Iris pigment epithelial cell (primary cell): ENCODE measurements around the gene FBXL3.
"Not testable (repeated sequence)": the region's sequence is repeated elsewhere in the genome, so short reads cannot be mapped to it uniquely, and the experiment has no call there.

ENCODE experiments used
- DNase-seq: peaks from one replicate; pipeline ENCODE4 v3.0.0-alpha.2; 2011; ENCODE audit warnings: low read depth

FBXL3 gene

DNA sequence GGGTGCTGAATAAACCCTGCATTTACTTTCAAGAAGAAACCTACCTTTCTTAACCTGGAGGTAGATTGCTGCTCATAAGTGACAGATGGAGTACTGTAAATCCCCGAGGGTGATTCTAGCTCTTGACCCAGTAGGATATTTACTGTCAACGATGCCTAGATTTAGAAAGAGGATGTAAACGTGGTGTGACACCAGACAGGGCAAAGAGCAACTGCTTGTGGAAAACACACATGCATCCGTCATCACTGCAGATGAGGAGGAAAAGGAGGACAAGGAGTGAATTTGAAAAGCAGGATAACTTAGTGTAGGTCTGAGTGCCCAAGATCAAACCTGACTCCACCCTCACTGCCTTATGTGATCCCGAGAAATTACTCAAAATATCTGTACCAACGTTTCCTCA lies 44.9 kb downstream of the FBXL3 start:
- no peak for DNase-seq

DNA sequence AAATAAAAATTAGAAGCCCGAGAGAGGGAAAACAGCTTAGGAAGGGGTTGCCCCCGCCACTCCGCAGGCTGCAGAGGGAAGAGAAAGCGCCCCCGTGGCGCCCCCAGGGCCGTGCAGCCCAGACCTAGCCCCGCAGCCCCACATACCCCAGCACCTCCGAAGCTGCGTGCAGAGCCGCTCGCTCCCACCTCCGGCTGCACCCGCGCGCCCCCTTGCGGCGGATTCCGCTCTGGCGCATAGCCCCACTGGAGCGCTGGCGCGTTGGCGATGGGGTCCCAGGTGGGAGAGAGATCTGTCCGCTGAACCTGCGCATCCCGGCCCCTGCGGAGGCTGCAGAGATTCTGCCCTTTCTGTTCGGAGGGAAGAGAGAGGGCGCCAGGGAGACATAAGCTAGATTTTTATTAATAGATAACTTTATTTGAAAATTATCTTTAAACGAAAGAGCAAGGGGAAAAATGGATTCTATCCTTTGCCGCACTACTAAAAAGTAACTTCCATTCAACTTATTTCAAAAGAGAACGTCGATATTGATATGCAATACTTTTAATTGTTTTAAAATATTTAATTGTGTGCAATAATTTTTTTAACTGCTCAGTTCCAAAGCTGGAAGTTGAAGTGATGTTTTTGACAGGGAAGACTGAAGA lies 46.8 kb downstream of the FBXL3 start:
- DNase-seq, result peak; percentile 31

DNA sequence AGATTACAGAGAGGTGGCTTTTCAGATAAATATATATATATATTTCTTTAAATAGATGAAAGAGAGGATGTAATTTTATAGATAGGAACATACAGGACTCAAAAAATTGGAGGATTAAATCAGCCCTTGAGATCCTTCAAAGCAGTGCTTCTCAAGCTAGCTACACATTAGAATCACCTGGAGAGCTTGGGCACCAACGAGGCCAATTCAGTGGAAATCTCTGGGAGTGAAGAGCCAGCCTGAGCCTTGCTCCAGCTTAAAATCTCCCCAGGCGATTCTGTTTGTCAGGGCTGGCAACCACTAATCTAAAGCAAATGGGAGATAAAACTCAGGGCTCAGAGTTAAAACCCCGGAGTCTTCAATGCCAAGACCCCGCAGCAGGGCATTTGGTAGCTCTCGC lies 50.0 kb downstream of the FBXL3 start:
- DNase-seq, result no peak

DNA sequence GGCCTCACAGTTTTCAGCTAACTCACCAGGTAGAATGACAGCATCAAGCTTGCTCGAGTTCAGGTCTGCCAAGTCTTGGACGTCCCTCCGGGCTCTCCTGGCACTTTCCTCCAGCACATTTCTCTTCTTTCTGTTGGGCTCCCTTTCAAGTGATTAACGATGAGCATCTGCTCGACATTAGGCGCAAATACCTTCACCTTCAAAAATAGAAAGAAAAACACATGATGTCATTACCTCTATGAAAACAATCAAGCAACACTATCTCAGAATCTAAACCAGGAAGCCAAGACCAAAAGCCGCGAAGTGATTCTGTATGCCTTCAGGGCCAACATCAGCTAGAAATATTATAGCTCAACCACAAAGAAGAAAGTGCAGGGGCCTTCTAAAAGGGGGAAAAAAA lies 50.5 kb downstream of the FBXL3 start:
- DNase-seq, result peak; percentile 43

DNA sequence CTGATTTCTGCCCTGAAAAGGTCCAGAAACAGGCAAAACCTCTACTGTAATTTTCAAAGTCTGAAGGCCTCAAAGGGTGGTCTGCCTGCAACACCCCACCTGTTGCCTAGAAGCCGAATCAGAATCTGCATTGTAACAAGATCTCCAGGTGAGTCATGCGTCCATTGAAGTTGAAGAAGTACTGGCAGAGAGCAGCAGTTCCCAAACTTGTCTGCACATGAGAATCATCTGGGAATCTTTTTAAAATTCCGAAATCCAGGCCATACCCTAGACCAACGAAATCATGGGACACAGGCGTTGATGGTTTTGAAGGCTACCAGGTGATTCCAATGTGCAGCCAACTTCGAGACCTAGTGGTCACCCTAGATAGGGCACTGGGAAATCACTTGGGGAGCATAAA lies 51.1 kb downstream of the FBXL3 start:
- DNase-seq, result no peak

DNA sequence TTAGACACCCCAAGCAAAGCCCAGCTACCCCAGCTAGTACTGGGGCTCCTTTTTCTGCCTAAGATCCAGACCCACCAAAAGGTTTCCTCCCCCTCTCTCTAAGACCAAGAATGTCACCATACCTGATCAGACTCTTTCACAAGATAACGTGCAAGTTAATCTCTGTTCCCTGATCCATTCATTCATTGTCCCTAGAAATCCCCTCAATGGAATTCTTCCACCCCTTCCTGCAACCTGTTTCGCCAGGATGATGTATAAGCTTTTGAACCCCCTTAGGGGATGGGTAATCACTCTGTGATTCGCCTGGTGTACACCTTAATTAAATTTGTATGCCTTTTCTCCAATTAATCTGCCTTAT lies 52.4 kb downstream of the FBXL3 start:
- DNase-seq, result no peak

DNA sequence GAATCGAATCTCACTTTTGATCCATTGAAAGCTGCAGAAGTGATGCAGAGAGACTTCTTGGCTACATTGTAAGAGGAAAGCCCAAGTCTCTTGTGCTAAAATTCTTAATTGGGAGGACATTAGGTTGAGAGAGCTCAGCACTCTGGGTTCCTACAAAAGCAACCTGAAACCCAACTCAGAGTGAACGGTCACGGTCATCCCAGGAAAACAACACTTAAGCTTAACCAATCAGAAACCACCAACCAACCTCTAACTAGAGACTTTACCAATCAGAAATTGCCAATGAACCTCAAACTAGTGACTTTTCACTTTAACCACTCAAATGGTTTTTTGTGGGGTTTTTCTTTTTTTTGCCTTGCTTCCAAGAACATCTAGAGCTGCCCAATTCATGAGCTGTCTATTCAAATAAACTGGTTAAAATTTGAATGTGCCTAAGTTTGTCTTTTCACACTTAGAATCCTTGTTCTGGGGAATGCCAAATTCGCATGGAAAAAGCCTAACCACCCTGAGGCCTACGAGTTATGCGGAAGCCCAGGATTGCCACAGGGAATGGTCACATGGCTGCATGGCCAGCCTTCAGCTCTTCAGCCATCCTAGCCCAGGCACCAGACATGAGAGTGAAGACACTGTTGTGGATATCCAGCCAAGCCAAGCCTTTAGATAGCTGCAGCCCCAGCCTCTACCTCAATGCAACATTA lies 52.9 kb downstream of the FBXL3 start:
- DNase-seq, result no peak

DNA sequence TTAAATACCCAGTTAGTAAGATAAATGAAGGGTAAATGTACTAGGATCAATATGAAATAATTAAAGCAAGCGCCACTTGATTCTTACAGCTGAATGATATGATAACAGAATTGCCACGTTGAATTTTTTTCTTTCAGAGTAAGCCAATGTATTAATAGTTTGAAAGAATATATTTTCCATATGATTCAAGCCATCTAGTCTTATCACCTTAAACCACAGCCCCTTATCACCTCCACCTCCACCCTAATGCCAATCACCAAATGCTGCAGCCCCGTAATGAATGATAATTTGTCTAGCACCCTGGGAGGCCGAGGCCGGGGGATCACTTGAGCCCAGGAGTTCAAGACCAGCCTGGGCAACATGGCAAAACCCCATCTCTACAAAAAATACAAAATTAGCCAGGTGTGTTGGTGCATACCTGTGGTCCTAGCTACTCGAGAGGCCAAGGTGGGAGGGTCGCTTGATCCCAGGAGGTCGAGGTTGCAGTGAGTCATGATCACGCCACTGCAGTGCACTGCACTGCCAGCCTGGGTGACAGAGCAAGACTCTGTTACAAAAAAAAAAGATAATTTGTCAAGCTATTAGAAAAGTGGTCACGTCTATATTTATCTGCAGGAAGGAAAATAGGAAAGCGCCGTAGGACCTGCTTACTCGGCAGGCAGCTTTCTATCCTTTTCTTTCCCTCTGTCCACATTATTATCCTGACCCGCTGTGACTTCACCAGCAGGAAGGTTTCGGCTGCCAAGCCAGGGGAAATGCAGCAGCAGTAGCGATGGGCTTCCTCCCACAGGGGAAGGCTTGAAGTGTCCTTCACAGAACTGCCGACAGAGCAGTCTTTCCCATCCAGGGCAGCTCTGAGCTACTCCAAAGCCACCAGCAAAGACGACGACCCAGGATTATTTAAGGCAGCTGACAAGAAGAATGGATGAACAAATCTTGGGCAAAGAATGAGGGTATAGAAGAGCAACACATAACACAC lies 54.8 kb downstream of the FBXL3 start:
- no peak for DNase-seq

DNA sequence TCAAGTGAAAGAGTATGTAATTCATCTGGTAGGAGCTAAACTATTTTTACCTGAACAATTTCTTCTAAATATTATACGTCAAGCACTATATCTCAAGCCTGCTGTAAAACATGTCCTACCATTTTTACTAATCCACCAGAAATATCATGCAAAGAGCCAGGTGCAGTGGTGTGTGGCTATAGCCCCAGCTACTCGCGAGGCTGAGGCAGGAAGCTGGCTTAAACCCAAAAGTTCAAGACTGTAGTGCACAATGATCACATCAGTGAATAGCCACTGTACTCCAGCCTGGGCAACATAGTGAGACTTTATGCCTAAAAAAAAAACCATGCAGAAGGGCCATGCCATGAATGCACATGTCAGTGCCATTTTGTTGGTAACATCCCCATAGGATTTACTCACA lies 55.7 kb downstream of the FBXL3 start:
- no peak for DNase-seq

DNA sequence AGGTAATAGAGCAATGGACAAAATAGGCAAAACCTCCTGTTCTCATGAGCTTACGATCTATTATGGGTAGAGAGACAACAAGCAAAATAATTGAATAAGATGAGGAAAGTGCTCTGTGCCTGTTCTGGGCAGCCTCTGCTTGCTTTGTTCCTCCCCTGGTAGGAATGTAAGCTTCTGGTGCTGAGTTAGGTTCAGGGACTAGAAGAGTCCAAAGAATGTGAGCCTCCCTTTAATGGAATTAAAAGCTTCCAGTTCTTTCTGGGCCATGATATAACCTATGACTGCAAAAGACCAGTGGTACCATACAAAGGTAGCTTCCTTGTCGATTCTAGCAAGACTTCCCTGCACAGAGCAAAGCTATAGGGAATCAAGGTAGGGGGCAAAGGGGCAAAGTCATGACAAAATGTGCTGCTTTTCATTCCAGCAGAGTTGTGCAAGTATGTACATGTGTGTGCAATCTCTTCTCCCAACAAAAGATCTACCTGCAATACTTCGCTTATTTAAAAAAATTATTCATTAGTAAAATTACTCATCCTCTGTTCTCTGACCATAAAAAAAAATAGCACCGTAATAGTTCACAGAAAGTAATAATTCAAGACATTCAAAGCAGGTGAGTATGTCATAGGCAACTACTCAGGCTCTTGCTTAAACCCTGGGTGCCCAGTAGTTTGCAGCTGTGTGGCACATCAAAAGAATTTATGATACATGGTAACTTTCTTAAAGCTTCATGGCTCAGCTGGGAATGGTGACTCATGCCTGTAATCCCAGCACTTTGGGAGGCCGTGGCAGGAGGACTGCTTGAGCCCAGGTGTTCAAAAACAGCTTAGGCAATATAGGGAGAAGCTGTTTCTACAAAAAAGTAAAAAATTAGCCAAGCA lies 57.2 kb downstream of the FBXL3 start:
- DNase-seq, result peak; percentile 19

DNA sequence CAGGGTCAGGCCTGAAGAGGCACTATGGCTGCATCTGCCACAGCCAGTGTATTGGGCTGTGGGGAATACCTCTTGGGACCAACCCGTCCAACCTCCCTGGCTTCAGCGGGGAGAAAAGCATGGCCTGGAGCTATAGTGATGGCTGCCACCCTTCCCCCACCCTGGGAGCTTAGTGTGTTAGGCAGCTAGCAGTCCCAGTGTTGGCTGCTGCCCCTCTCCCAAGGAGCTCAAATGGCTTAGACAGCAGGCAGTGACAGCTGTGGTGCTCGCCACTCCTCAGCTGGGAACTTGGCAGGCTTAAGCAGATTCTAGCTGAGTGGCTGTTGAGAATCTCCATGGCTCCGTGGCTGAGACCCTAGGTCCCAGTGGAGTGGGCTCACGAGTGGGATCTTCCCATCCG lies 58.9 kb downstream of the FBXL3 start:
- DNase-seq, result no peak

DNA sequence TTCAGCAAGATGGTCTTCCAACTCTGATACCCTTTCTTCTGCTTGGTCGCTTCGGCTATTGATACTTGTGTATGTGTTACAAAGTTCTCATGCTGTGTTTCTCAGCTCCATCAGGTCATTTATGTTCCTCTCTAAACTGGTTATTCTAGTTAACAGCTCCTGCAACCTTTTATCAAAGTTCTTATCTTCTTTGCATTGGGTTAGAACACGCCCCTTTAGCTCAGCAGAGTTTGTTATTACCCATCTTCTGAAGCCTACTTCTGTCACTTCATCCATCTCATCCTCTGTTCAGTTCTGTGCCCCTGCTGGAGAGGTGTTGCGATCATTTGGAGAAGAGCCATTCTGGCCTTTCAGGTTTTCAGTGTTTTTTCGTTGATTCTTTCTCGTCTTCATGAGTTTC lies 59.9 kb downstream of the FBXL3 start:
- DNase-seq, result no peak

DNA sequence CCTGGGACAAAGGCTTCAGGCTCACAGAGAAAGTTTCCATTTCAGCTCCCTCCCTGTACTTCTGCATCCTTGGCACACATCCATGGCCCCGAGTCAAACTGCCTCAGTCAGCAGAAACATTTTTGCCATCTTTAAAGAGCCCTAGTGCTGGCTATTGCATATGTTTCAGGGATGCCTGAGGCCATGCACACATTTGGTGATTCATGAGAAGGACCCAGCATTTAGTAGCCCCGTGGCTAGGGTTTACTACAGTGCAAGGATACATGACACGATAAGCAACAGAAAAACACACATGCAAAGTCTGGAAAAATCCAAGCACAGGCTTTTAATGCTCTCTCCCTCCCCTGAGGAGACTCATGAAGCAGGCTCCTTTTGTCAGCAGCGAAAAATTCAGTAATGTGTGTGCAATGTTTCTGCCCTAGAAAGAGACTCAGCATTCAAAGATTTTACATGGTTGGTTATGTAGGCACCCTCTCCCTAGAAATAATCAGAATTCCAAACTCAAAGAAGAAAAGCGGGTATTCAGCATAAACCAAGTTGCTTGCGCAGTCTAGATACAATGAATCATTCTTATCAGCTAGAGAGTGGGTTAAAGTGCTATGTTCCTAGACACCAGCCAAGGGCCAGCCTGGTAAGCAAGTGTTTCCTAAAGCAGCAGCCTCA lies 61.1 kb downstream of the FBXL3 start:
- peak; percentile 85 for DNase-seq

DNA sequence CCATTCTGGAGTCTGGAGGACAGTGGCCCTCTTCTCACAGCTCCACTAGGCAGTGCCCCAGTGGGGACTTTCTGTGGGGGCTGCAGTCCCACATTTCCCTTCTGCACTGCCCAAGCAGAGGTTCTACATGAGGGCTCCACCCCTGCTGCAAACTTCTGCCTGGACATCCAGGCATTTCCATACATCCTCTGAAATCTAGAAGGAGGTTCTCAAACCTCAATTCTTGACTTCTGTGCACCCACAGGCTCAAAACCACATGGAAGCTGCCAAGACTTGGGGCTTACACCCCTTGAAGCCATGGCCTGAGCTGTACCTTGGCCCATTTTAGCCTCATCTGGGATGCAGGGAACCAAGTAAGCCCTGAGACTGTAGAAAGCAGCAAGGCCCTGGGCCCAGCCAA lies 67.2 kb downstream of the FBXL3 start:
- DNase-seq, result not testable (repeated sequence)

DNA sequence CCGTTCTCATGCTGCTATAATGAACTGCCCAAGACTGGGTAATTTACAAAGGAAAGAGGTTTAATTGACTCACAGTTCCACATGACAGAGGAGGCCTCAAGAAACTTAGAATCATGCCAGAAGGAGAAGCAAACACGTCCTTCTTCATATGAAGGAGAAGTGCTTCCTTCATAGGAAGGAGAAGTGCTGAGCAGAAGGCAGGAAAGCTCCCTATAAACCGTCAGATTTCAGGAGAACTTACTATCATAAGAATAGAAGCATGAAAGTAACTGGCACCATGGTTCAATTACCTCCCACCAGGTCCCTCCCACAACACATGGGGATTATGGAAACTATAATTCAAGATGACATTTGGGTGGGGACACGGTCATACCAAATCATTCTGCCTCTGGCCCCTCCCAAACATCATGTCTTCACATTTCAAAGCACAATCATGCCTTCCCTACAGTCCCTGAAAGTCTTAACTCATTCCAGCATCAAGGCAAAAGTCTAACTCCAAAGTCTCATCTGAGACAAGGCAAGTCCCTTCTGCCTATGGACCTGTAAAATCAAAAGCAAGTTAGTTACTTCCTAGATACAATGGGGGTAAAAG lies 68.0 kb downstream of the FBXL3 start:
- DNase-seq, result no peak

DNA sequence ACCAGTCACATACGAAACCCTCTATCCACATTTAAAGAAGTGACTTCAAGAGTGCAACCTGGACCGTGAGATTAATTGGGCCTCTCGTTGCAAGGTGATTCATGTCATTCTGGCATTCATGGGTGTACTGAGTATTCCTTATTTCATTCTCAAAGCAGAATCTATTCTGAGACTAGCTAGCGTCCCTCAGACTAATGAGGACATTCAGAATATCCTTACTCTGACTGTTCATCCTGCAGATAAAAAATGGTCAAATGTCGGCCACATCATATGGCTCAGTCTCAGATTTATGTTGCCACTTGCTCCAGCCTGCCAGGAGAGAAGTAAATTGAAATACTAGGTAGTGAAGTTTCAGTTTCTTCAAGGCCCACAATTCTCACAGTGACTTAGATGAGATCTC lies 71.3 kb downstream of the FBXL3 start:
- DNase-seq, result no peak
